ENCODE measurements around the gene ITGB5. TPM values are rescaled to one million over a fixed set of nuclear protein-coding genes. Genes with fewer than 3 reads are reported as not detected.

Gene ITGB5
- total RNA-seq, 1 experiment from 2014 or later: 339 TPM

- Mint-ChIP-seq H3K4me1 (no peaks in the 10 kb centered on the region), H3K36me3 (no peaks in the 10 kb centered on the region), H3K9me3 (no peaks in the 10 kb centered on the region), H3K27ac (no peak overlapping the region), H3K4me3 (no peak overlapping the region), H3K27me3 (ENCODE audit: low read depth) (peaks cover 19% of the 10 kb centered on the region)
- CTCF ChIA-PET: interaction anchor here (0.8 kb wide), 1 partner anchor 12 kb away, joined by 3 read pairs; no protein-coding TSS in a partner anchor
- DNase-seq (ENCODE audit: low spot score): no peak
- POLR2A ChIA-PET: no interaction called here
- TF ChIP-seq ESRRA (CRISPR knock-in tag; IDR thresholded peaks at IDR 0.05; ENCODE audit: borderline replicate concordance) (no peak), IRF2 (CRISPR knock-in tag; IDR thresholded peaks at IDR 0.05; ENCODE audit: borderline replicate concordance, low read depth) (no peak), IRF1 (CRISPR knock-in tag; IDR thresholded peaks at IDR 0.05) (no peak), NFATC4 (CRISPR knock-in tag; IDR thresholded peaks at IDR 0.05) (no peak), ATF2 (CRISPR knock-in tag; IDR thresholded peaks at IDR 0.05; ENCODE audit: borderline replicate concordance, low read depth) (no peak), SMAD3 (CRISPR knock-in tag; IDR thresholded peaks at IDR 0.05; ENCODE audit: borderline replicate concordance) (no peak), ETV6 (CRISPR knock-in tag; IDR thresholded peaks at IDR 0.05) (no peak), ZNF423 (CRISPR knock-in tag; IDR thresholded peaks at IDR 0.05) (no peak), MYBL2 (CRISPR knock-in tag; IDR thresholded peaks at IDR 0.05) (no peak), CTCF (IDR thresholded peaks at IDR 0.05) (no peak), PRDM15 (CRISPR knock-in tag; IDR thresholded peaks at IDR 0.05) (no peak), RORB (CRISPR knock-in tag; IDR thresholded peaks at IDR 0.05) (no peak), TEAD4 (CRISPR knock-in tag; IDR thresholded peaks at IDR 0.05) (no peak), HMGA2 (CRISPR knock-in tag; IDR thresholded peaks at IDR 0.05) (no peak), STAT6 (CRISPR knock-in tag; conservative IDR thresholded peaks at IDR 0.05; ENCODE audit: low read depth) (no peak)
- no peak for ATAC-seq
Measured at GRCh38 chr3:124722589-124722988, 164.6 kb downstream of the ITGB5 start.

- POLR2A ChIA-PET: no interaction called here
- no peak for DNase-seq (ENCODE audit: low spot score)
- Mint-ChIP-seq H3K4me3 (no peak overlapping the region), H3K36me3 (no peaks in the 10 kb centered on the region), H3K27me3 (ENCODE audit: low read depth) (no peaks in the 10 kb centered on the region; the same call in 1 of the 2 replicates), H3K27ac (no peak overlapping the region), H3K4me1 (no peaks in the 10 kb centered on the region), H3K9me3 (no peaks in the 10 kb centered on the region)
- CTCF ChIA-PET: interaction anchor here (1.0 to 1.4 kb wide), 3 partner anchors 149 to 187 kb away, joined by 3 to 4 read pairs (median 4); no protein-coding TSS in a partner anchor
- TF ChIP-seq GABPB1 (CRISPR knock-in tag; IDR thresholded peaks at IDR 0.05) (no peak), ZNF396 (CRISPR knock-in tag; IDR thresholded peaks at IDR 0.05; ENCODE audit: borderline replicate concordance) (no peak), RELA (CRISPR knock-in tag; IDR thresholded peaks at IDR 0.05; ENCODE audit: borderline replicate concordance) (no peak)
- no peak for ATAC-seq
Measured at GRCh38 chr3:124714223-124714853, 172.8 kb downstream of the ITGB5 start.

All from WTC11 (cell line).